Measurements from ENCODE around the gene KCNQ5. TPM values are rescaled to one million over a fixed set of nuclear protein-coding genes. Genes with fewer than 3 reads are reported as not detected.

KCNQ5 gene
- total and polyA plus RNA-seq, 2 of the 8 experiments (the other 6 are each of a cell fraction or from before 2014, with no cell fraction given), result 0.83 to 1.2 TPM

- TF ChIP-seq CHD7 (IDR thresholded peaks at IDR 0.05; ENCODE audit: insufficient replicate concordance, low read length) (no peak), SUZ12 (IDR thresholded peaks at IDR 0.05; ENCODE audit: low read length) (no peak), BCL11A (IDR thresholded peaks at IDR 0.05; ENCODE audit: low read depth in 2 of 2, low read length in 2 of 2) (no peak), ATF2 (IDR thresholded peaks at IDR 0.05; ENCODE audit: low read length) (no peak), YY1 (IDR thresholded peaks at IDR 0.05; ENCODE audit: low read depth, low read length) (no peak), SRF (IDR thresholded peaks at IDR 0.05; ENCODE audit: low read depth, low read length) (no peak), USF2 (IDR thresholded peaks at IDR 0.05; ENCODE audit: low read length) (no peak), TEAD4 (IDR thresholded peaks at IDR 0.05; ENCODE audit: low read depth, low read length) (no peak), FOSL1 (IDR thresholded peaks at IDR 0.05; ENCODE audit: insufficient read depth, low read depth, low read length) (no peak)
Measured at GRCh38 chr6:72948153-72948552, 326.3 kb downstream of the KCNQ5 start (continued).

All from H1 (cell line).